GM19239 (cell line): ENCODE data around the gene RIMBP3C.
"Not testable (repeated sequence)": the region's sequence is repeated elsewhere in the genome, so short reads cannot be mapped to it uniquely, and the experiment has no call there.

Experiments used
- DNase-seq: peaks from one replicate; pipeline ENCODE4 v3.0.0; 2011; ENCODE audit warnings: low spot score; ENCODE audit not compliant: insufficient read length
- FAIRE-seq: peaks from 2 replicates; lab custom pipeline; 2011; peaks lifted over from hg19 to GRCh38; lab: Jason Lieb, UNC

RIMBP3C gene

GRCh38 chr22:21580623-21581007 lies 29.4 kb upstream of the RIMBP3C start:
- FAIRE-seq, DNase-seq: not testable (repeated sequence)

GRCh38 chr22:21579474-21579851 lies 28.2 kb upstream of the RIMBP3C start:
- FAIRE-seq (no peak), DNase-seq (no peak)

GRCh38 chr22:21573750-21574494 lies 22.7 kb upstream of the RIMBP3C start:
- DNase-seq, result no peak
- no peak for FAIRE-seq

- FAIRE-seq, result no peak
- no peak for DNase-seq
Observed at GRCh38 chr22:21573293-21573734, 22.1 kb upstream of the RIMBP3C start.

GRCh38 chr22:21571679-21572078 lies 20.4 kb upstream of the RIMBP3C start:
- FAIRE-seq, result no peak
- DNase-seq, result no peak

- DNase-seq, result no peak
- no peak for FAIRE-seq
Observed at GRCh38 chr22:21570398-21570797, 19.1 kb upstream of the RIMBP3C start.

GRCh38 chr22:21569459-21570170 lies 18.4 kb upstream of the RIMBP3C start:
- FAIRE-seq (no peak), DNase-seq (no peak)

- not testable (repeated sequence) for DNase-seq, FAIRE-seq
Observed at GRCh38 chr22:21569076-21569427, 17.8 kb upstream of the RIMBP3C start.

- FAIRE-seq, result no peak
- DNase-seq, result no peak
Observed at GRCh38 chr22:21568347-21569075, 17.2 kb upstream of the RIMBP3C start.

- DNase-seq (peak; percentile 96), FAIRE-seq (peak; percentile 82)
Observed at GRCh38 chr22:21567456-21568346, 16.4 kb upstream of the RIMBP3C start, which contains the start of gene UBE2L3. UBE2L3 (plus strand) TSS chr22:21567714; CDS start chr22:21567745, 31 bp downstream.

GRCh38 chr22:21564411-21564810 lies 13.2 kb upstream of the RIMBP3C start:
- DNase-seq, result no peak
- FAIRE-seq, result no peak

GRCh38 chr22:21563912-21564311 lies 12.7 kb upstream of the RIMBP3C start:
- FAIRE-seq (no peak), DNase-seq (no peak)

- FAIRE-seq, DNase-seq: not testable (repeated sequence)
Observed at GRCh38 chr22:21560657-21561056, 9.4 kb upstream of the RIMBP3C start.

GRCh38 chr22:21559345-21560125 lies 8.3 kb upstream of the RIMBP3C start:
- not testable (repeated sequence) for FAIRE-seq, DNase-seq

- FAIRE-seq, DNase-seq: not testable (repeated sequence)
Observed at GRCh38 chr22:21550678-21551047, 598 bp downstream of the RIMBP3C start.

- not testable (repeated sequence) for DNase-seq, FAIRE-seq
Observed at GRCh38 chr22:21550008-21550677, 1.1 kb downstream of the RIMBP3C start.

- not testable (repeated sequence) for FAIRE-seq, DNase-seq
Observed at GRCh38 chr22:21549558-21549957, 1.7 kb downstream of the RIMBP3C start.
